ENCODE measurements around the gene SCPEP1.

Gene SCPEP1

DNA sequence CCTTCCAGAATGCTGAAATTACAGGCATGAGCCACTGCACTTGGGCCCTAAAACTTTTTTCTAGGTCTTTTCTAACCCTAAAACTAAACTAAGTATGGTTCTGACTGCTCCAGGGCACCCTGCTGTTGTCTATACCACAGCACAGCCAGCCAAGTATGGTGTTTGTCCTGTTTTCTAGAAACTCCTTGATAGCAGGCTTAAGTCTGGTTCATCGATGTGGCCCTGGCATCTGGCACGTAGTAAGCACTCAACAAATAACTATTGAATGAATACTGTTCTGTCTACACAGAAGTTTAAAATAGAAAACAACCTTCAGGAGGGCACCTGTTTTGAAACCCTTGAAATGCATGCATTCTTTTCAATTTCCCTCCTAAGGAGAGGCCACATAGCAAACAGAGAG lies 62.6 kb downstream of the SCPEP1 start:
- Histone ChIP-seq H3K27ac (ENCODE audit: low read depth, low read length) (no peak overlapping the region), H3K4me1 (ENCODE audit: control insufficient read depth, insufficient read depth, low read length) (no peaks in the 10 kb centered on the region), H3K9me3 (ENCODE audit: control insufficient read depth, insufficient read depth, low read length) (no peaks in the 10 kb centered on the region), H3K27me3 (ENCODE audit: control insufficient read depth, insufficient read depth, low read length) (no peaks in the 10 kb centered on the region), H3K9ac (ENCODE audit: low read depth, low read length) (no peak overlapping the region), H3K4me3 (ENCODE audit: low read depth, low read length) (no peak overlapping the region), H3K36me3 (ENCODE audit: control insufficient read depth, insufficient read depth, low read length) (no peaks in the 10 kb centered on the region)

DNA sequence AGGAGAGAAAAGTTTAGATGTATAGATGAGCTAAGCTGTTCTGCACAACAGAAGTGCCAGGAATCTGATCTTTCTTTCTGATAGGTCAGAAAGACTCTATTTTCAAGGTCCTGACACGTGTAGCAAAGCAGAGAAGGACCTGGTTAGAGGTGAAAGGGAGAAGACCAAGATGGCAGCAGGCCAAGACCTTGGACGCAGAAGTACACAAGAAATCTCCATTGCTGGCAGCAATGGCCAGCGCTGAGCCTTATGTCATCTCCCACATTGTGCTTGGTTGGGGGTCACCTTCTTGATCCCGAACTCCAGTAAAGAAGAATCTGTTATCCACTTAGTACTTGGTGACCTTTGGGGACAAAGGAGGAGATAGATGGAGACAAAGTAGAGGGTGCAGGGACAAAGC lies 65.3 kb downstream of the SCPEP1 start:
- H3K9ac ChIP-seq (ENCODE audit: low read depth, low read length), result no peak overlapping the region
- H3K4me1 ChIP-seq (ENCODE audit: control insufficient read depth, insufficient read depth, low read length), result no peaks in the 10 kb centered on the region
- no peak overlapping the region for H3K4me3 ChIP-seq (ENCODE audit: low read depth, low read length)
- H3K9me3 ChIP-seq (ENCODE audit: control insufficient read depth, insufficient read depth, low read length), result no peaks in the 10 kb centered on the region
- no peaks in the 10 kb centered on the region for H3K36me3 ChIP-seq (ENCODE audit: control insufficient read depth, insufficient read depth, low read length)
- no peak overlapping the region for H3K27ac ChIP-seq (ENCODE audit: low read depth, low read length)
- no peaks in the 10 kb centered on the region for H3K27me3 ChIP-seq (ENCODE audit: control insufficient read depth, insufficient read depth, low read length)

DNA sequence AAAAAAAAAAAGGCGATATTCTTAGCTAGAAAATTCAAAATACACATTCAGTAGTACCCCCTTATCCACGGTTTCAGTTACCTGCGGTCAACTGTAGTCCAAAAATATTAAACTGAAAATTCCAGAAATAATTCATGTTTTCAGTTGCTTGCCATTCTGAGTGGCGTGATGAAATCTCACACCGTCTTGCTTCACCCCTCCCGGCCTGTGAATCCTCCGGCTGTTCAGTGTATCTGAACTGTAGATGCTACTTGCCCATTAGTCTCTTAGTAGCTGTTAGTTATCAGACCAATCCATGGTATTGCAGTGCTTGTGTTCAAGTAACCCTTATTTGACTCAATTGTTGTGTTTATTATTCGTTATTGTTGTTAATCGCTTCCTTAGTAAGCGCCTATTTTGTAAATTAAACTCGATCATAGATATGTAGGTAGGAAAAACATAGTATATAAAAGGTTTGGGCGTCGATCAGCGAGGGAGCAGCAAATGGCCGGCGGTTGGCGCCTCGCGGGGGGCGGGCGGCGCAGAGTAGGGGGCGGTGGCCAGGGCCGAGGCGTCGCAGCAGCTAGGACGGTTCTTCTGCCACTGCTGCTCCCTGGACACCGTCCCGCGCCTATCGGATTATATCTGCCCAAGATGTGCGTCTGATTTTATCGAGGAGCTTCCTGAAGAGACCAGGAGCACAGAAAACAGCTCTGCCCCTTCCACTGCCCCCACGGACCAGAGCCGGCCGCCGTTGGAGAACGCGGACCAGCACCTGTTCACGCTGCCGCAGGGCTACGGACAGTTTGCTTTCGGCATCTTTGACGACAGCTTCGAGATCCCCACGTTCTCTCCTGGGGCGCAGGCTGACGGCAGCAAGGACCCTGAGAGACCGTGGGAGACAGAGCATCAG lies 67.3 kb downstream of the SCPEP1 start:
- Histone ChIP-seq H3K27me3 (ENCODE audit: control insufficient read depth, insufficient read depth, low read length) (no peaks in the 10 kb centered on the region), H3K4me3 (ENCODE audit: low read depth, low read length) (no peak overlapping the region), H3K36me3 (ENCODE audit: control insufficient read depth, insufficient read depth, low read length) (no peaks in the 10 kb centered on the region), H3K9ac (ENCODE audit: low read depth, low read length) (no peak overlapping the region), H3K4me1 (ENCODE audit: control insufficient read depth, insufficient read depth, low read length) (no peaks in the 10 kb centered on the region), H3K9me3 (ENCODE audit: control insufficient read depth, insufficient read depth, low read length) (no peaks in the 10 kb centered on the region), H3K27ac (ENCODE audit: low read depth, low read length) (no peak overlapping the region)

DNA sequence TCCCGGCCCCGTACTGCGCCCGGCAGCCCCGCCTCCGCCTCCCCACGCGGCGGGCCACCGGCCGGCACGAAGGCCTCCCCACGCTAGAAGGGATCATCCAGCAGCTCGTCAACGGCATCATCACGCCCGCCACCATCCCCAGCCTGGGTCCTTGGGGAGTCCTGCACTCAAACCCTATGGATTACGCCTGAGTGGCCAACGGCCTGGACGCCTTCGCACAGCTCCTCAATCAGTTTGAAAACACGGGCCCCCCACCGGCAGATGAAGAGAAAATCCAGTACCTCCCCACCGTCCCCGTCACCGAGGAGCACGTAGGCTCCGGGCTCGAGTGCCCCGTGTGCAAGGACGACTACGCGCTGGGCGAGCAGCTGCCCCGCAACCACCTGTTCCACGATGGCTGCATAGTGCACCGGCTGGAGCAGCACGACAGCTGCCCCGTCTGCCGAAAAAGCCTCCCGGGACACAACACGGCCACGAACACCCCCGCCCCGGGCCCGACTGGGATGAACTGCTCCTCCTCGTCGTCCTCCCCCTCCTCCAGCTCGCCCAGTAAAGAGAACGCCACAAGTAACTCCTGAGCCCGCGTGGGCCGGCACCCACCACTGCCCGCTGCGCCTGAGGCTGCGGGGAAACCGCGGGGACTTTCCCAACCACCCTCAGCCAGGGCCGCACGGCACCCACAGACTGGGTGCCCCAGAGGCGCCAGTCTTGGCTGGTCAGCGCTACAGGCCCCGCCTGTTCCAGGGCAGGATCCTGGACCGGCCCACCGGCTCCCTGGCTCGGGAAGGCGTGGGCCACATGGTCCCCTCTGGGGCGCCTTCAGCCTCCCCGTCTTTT lies 68.2 kb downstream of the SCPEP1 start:
- no peaks in the 10 kb centered on the region for H3K27me3 ChIP-seq (ENCODE audit: control insufficient read depth, insufficient read depth, low read length)
- no peak overlapping the region for H3K4me3 ChIP-seq (ENCODE audit: low read depth, low read length)
- H3K9me3 ChIP-seq (ENCODE audit: control insufficient read depth, insufficient read depth, low read length), result no peaks in the 10 kb centered on the region
- H3K36me3 ChIP-seq (ENCODE audit: control insufficient read depth, insufficient read depth, low read length), result no peaks in the 10 kb centered on the region
- no peaks in the 10 kb centered on the region for H3K4me1 ChIP-seq (ENCODE audit: control insufficient read depth, insufficient read depth, low read length)
- H3K9ac ChIP-seq (ENCODE audit: low read depth, low read length), result no peak overlapping the region
- no peak overlapping the region for H3K27ac ChIP-seq (ENCODE audit: low read depth, low read length)

DNA sequence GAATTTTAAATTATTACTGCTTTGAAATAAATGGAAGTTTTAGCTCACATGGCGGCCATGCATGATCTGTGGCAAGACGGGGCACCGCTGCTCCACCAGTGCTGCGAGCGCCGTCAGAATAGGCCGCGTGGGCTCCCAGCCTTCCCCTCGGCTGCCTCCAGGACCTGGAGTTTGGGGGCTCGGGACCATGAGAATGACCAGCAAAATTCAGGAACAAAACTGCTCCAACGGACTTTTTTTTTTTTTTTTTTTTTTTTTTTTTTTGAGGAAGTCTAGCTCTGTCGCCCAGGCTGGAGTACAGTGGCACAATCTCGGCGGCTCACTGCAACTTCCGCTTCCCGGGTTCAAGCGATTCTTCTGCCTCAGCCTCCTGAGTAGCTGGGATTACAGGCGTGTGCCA lies 68.8 kb downstream of the SCPEP1 start:
- Histone ChIP-seq H3K27ac (ENCODE audit: low read depth, low read length) (no peak overlapping the region), H3K9me3 (ENCODE audit: control insufficient read depth, insufficient read depth, low read length) (no peaks in the 10 kb centered on the region), H3K36me3 (ENCODE audit: control insufficient read depth, insufficient read depth, low read length) (no peaks in the 10 kb centered on the region), H3K27me3 (ENCODE audit: control insufficient read depth, insufficient read depth, low read length) (no peaks in the 10 kb centered on the region), H3K4me1 (ENCODE audit: control insufficient read depth, insufficient read depth, low read length) (peaks cover 1% of the 10 kb centered on the region; the same call in 1 of the 2 replicates), H3K4me3 (ENCODE audit: low read depth, low read length) (no peak overlapping the region), H3K9ac (ENCODE audit: low read depth, low read length) (no peak overlapping the region)

DNA sequence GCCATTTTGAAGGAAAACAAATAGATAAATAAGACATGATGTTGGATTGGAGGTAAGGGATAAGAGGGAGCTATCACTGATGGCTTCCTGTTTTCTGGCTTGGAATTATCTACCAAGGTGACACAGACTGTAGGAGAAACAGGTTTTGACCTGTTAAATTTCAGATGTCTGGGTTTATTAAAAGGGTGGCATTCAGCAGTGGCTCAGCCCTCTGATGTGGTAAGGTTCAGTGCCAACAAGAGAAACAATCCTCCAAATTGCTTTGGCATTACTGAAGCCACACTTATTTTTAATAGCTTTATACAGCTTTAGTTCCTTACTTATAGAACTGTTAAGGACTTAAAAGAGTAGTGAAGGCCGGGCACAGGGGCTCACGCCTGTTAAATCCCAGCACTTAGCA lies 70.2 kb downstream of the SCPEP1 start:
- peaks cover 6% of the 10 kb centered on the region; the same call in 1 of the 2 replicates for H3K4me1 ChIP-seq (ENCODE audit: control insufficient read depth, insufficient read depth, low read length)
- H3K27me3 ChIP-seq (ENCODE audit: control insufficient read depth, insufficient read depth, low read length), result no peaks in the 10 kb centered on the region
- no peak overlapping the region for H3K27ac ChIP-seq (ENCODE audit: low read depth, low read length)
- H3K9me3 ChIP-seq (ENCODE audit: control insufficient read depth, insufficient read depth, low read length), result no peaks in the 10 kb centered on the region
- H3K4me3 ChIP-seq (ENCODE audit: low read depth, low read length), result no peak overlapping the region
- H3K36me3 ChIP-seq (ENCODE audit: control insufficient read depth, insufficient read depth, low read length), result no peaks in the 10 kb centered on the region
- H3K9ac ChIP-seq (ENCODE audit: low read depth, low read length), result no peak overlapping the region

DNA sequence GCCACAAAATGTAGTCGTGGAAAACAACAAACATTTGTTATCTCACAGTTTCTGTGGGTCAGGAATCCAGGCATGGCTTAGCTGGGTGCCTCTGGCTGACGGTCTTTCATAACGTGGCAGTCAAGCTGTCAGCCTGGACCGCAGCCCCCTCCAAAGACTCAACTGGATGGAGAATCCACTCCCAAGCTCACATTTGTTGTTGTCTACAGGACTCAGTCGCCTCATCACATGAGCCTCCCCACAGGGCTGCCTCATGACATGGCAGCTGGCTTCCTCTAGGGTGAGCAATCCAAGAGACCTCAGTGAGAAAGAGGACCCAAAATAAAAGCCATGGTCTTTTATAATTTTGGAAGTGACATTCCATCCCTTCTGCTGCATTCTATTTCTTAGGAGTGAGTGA lies 72.4 kb downstream of the SCPEP1 start:
- Histone ChIP-seq H3K4me3 (ENCODE audit: low read depth, low read length) (no peak overlapping the region), H3K9me3 (ENCODE audit: control insufficient read depth, insufficient read depth, low read length) (no peaks in the 10 kb centered on the region), H3K27me3 (ENCODE audit: control insufficient read depth, insufficient read depth, low read length) (no peaks in the 10 kb centered on the region), H3K9ac (ENCODE audit: low read depth, low read length) (no peak overlapping the region), H3K27ac (ENCODE audit: low read depth, low read length) (no peak overlapping the region), H3K36me3 (ENCODE audit: control insufficient read depth, insufficient read depth, low read length) (no peaks in the 10 kb centered on the region), H3K4me1 (ENCODE audit: control insufficient read depth, insufficient read depth, low read length) (peaks cover 12% of the 10 kb centered on the region)

DNA sequence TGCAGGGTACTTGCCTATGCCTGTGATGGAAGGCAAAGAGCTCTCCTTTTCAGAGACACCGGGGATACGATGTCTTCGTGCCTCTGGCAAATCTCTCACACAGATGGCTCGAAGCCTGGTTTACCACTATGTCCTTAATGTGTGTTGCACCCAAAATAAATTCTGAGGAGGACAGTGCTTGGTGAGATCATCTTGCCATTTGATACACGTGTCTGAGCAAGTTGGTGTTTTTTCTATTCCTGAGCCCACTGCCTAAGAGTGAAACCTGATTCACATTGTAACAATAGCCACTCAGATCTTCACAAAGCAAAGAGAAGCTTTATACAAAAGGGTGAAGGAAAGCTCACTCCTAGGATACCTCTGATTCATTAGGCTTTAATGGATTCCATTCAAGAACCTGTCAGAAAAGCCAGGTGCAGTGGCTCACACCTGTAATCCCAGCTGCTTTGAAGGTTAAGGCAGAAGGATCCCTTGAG lies 74.0 kb downstream of the SCPEP1 start:
- Histone ChIP-seq H3K27ac (ENCODE audit: low read depth, low read length) (no peak overlapping the region), H3K9ac (ENCODE audit: low read depth, low read length) (no peak overlapping the region), H3K27me3 (ENCODE audit: control insufficient read depth, insufficient read depth, low read length) (no peaks in the 10 kb centered on the region), H3K4me3 (ENCODE audit: low read depth, low read length) (no peak overlapping the region), H3K9me3 (ENCODE audit: control insufficient read depth, insufficient read depth, low read length) (no peaks in the 10 kb centered on the region), H3K4me1 (ENCODE audit: control insufficient read depth, insufficient read depth, low read length) (peaks cover 12% of the 10 kb centered on the region), H3K36me3 (ENCODE audit: control insufficient read depth, insufficient read depth, low read length) (no peaks in the 10 kb centered on the region)

Measured in HUES48 (cell line).